ENCODE data around the gene HOXA3. TPM values are rescaled to one million over a fixed set of nuclear protein-coding genes. Genes with fewer than 3 reads are reported as not detected.
A peak's percentile ranks its signal among the peaks of the same experiment; 100 is the strongest.

The HOXA3 gene
- polyA plus RNA-seq, 1 donor (not counting 4 experiments of a cell fraction or from before 2014, with no cell fraction given), result 0.58 TPM

DNA sequence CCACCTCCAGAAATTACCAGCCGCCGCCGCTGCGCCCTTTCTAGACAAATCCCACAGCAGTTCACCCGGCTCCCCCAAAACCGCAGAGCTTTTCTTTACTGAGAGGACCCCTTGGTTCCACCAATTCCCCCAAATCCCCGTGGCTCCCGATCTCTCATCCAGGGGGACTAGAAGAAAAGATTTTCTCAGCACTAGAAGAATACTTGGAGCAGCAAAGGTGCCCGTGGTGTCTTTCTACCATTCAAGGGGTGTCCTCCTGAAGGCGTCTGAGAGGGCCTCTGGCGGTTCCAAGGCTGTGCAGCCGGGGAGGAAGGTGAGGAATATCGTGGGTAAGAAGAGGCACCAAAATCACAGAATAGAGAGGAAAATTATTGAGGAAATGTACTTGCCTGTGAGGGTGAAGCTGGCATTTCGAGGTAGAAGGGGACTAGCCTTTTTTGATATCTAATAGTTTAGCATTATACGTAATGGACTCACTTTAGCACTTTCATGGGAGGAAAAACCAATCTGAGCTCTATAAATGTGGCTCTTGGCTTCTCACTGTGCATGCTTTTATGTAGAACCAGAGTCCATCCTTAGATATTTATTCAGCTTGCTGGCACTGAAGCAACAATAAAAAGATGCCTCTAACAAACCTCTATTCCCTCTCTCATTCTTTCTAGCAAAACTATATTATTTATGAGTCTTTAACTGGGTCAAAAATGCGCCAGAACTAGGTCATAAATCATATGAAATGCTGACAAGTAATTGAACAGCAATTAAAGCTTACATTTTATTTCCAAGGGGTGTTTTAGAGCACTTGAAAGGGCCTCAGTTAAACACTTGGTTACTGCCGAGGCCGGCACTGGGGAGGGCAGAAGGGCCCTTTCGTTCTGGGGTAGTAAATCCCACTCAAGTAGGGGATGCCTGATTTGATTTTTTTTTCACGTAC lies 36.1 kb downstream of the HOXA3 start:
- H3K9me3 ChIP-seq (ENCODE audit: control insufficient read depth, low read depth, low read length), result no peaks in the 10 kb centered on the region
- peaks cover 2 to 5% of the 10 kb centered on the region in 2 experiments for H3K36me3 ChIP-seq (ENCODE audit: control insufficient read depth in 2 of 2, extremely low read depth in 1 of 2, insufficient read depth in 2 of 2, low read length in 2 of 2)
- FAIRE-seq (no peak), DNase-seq (ENCODE audit: low read depth, low spot score) (no peak)
- dilution Hi-C loops (cut with MboI; ENCODE audit: extremely low pct_ligation_motif_present, low sequenced_read_pairs), result no loop called here
- no peaks in the 10 kb centered on the region for H4K20me1 ChIP-seq (ENCODE audit: control insufficient read depth, extremely low read depth, insufficient read depth, low read length)
- H3K79me2 ChIP-seq (ENCODE audit: control insufficient read depth, insufficient read depth, low read length), result peaks cover 37% of the 10 kb centered on the region
- H3K4me1 ChIP-seq (ENCODE audit: control insufficient read depth, extremely low read depth, insufficient read depth, low read length), result peaks cover 22% of the 10 kb centered on the region
- H2AFZ ChIP-seq (ENCODE audit: control insufficient read depth, low read length), result no peak overlapping the region
- no peaks in the 10 kb centered on the region for H3K9me1 ChIP-seq (ENCODE audit: control insufficient read depth, extremely low read depth, insufficient read depth, low read length)
- H3K27ac ChIP-seq (ENCODE audit: control insufficient read depth, insufficient read depth, low read length), result peak overlapping the region; percentile 65
- H3K4me2 ChIP-seq (ENCODE audit: control insufficient read depth, extremely low read depth, insufficient read depth, low read depth, low read length), result peak overlapping the region; percentile 68
- H3K9ac ChIP-seq (ENCODE audit: control insufficient read depth, extremely low read depth, insufficient read depth, low read length), result peak overlapping the region; percentile 74
- no peaks in the 10 kb centered on the region for H3K27me3 ChIP-seq (ENCODE audit: control insufficient read depth, extremely low read depth, insufficient read depth, low read length)
- H3K4me3 ChIP-seq (ENCODE audit: control insufficient read depth in 2 of 3, extremely low read depth in 1 of 3, insufficient read depth in 2 of 3, low read depth in 1 of 3, low read length in 3 of 3), result peak overlapping the region in 1 of 3 experiments; percentile 44
- TF ChIP-seq EZH2 (IDR thresholded peaks at IDR 0.05; ENCODE audit: low read length), result no peak
- TF ChIP-seq, protein P1, sequence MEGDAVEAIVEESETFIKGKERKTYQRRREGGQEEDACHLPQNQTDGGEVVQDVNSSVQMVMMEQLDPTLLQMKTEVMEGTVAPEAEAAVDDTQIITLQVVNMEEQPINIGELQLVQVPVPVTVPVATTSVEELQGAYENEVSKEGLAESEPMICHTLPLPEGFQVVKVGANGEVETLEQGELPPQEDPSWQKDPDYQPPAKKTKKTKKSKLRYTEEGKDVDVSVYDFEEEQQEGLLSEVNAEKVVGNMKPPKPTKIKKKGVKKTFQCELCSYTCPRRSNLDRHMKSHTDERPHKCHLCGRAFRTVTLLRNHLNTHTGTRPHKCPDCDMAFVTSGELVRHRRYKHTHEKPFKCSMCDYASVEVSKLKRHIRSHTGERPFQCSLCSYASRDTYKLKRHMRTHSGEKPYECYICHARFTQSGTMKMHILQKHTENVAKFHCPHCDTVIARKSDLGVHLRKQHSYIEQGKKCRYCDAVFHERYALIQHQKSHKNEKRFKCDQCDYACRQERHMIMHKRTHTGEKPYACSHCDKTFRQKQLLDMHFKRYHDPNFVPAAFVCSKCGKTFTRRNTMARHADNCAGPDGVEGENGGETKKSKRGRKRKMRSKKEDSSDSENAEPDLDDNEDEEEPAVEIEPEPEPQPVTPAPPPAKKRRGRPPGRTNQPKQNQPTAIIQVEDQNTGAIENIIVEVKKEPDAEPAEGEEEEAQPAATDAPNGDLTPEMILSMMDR (optimal IDR thresholded peaks at IDR 0.05 in 1 of 3, IDR thresholded peaks at IDR 0.05 in 1 of 3, conservative IDR thresholded peaks at IDR 0.05 in 1 of 3; ENCODE audit: extremely low read depth in 1 of 3, insufficient read depth in 2 of 3, low read length in 3 of 3), result no peak

DNA sequence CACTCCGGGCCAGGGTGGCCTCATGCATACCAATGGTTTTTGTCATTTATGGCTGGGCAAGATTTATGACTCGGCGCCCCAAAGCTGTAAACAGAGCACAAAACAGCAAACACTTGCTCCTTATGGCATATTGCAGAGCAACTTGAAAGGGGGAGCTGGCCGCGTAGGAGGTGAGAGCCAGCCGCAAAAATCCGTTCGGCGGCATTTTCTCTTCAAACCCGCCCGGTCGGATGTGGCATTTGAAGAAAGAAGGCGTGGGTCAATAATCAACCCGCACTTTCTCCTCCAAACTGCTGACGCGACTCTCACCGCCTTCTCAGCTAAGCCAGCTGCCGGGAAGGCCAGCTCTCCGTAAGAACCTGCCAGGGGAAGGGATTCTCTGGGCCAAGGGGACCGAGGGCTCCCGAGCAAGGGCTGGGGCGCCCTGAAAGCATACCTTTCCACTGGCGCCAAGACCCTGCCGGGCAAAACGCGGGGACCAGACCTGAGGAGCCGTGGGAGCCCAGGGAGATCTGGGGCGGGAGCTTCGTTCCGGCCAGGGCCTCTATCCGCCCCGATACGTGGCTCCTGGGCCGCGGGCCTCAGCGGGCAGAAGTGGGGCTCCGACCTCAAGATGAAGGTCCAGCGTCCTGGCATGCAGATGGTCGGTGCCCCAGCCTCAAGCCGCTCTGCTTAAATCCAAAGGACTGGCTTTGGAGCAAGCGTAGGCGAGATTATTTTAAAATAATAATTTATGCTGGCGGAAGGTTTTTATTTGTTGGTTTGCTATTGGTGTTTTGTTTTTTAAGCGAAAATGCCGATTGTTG lies 37.0 kb downstream of the HOXA3 start:
- Histone ChIP-seq H3K4me3 (ENCODE audit: control insufficient read depth in 2 of 3, extremely low read depth in 1 of 3, insufficient read depth in 2 of 3, low read depth in 1 of 3, low read length in 3 of 3) (peak overlapping the region in 2 of 3 experiments; percentile 31 to 44), H3K79me2 (ENCODE audit: control insufficient read depth, insufficient read depth, low read length) (peaks cover 37% of the 10 kb centered on the region), H3K27me3 (ENCODE audit: control insufficient read depth, extremely low read depth, insufficient read depth, low read length) (no peaks in the 10 kb centered on the region)

More for the DNA sequence above, 37.0 kb downstream of the HOXA3 start:
- H3K27ac ChIP-seq (ENCODE audit: control insufficient read depth, insufficient read depth, low read length), result peak overlapping the region; percentile 65
- FAIRE-seq (peak; percentile 44), DNase-seq (ENCODE audit: low read depth, low spot score) (no peak)
- peak overlapping the region; percentile 74 for H3K9ac ChIP-seq (ENCODE audit: control insufficient read depth, extremely low read depth, insufficient read depth, low read length)
- no peak overlapping the region for H2AFZ ChIP-seq (ENCODE audit: control insufficient read depth, low read length)
- H3K36me3 ChIP-seq (ENCODE audit: control insufficient read depth in 2 of 2, extremely low read depth in 1 of 2, insufficient read depth in 2 of 2, low read length in 2 of 2), result peaks cover 2 to 5% of the 10 kb centered on the region in 2 experiments
- H4K20me1 ChIP-seq (ENCODE audit: control insufficient read depth, extremely low read depth, insufficient read depth, low read length), result no peaks in the 10 kb centered on the region
- dilution Hi-C loops (cut with MboI; ENCODE audit: extremely low pct_ligation_motif_present, low sequenced_read_pairs), result no loop called here
- TF ChIP-seq, protein P1 (optimal IDR thresholded peaks at IDR 0.05 in 1 of 3, IDR thresholded peaks at IDR 0.05 in 1 of 3, conservative IDR thresholded peaks at IDR 0.05 in 1 of 3; ENCODE audit: extremely low read depth in 1 of 3, insufficient read depth in 2 of 3, low read length in 3 of 3), result no peak
- TF ChIP-seq EZH2 (IDR thresholded peaks at IDR 0.05; ENCODE audit: low read length), result no peak
- no peaks in the 10 kb centered on the region for H3K9me1 ChIP-seq (ENCODE audit: control insufficient read depth, extremely low read depth, insufficient read depth, low read length)
- peaks cover 30% of the 10 kb centered on the region for H3K4me1 ChIP-seq (ENCODE audit: control insufficient read depth, extremely low read depth, insufficient read depth, low read length)
- peak overlapping the region; percentile 68 for H3K4me2 ChIP-seq (ENCODE audit: control insufficient read depth, extremely low read depth, insufficient read depth, low read depth, low read length)
- H3K9me3 ChIP-seq (ENCODE audit: control insufficient read depth, low read depth, low read length), result no peaks in the 10 kb centered on the region

Data from keratinocyte (primary cell).